ENCODE data around the gene TBL2.
"Not testable (repeated sequence)": the region's sequence is repeated elsewhere in the genome, so short reads cannot be mapped to it uniquely, and the experiment has no call there.

The TBL2 gene

GRCh38 chr7:73567846-73568685 is 10.3 kb downstream of the TBL2 start:
- peaks cover 27% of the 10 kb centered on the region for H3K36me3 Mint-ChIP-seq (ENCODE audit: low read depth)
- peak overlapping the region; percentile 59 for H3K27ac Mint-ChIP-seq
- H3K27me3 Mint-ChIP-seq (ENCODE audit: low read depth) = no peaks in the 10 kb centered on the region
- H3K4me3 Mint-ChIP-seq = no peak overlapping the region
- no peaks in the 10 kb centered on the region for H3K9me3 Mint-ChIP-seq
- H3K4me1 Mint-ChIP-seq (ENCODE audit: low read depth) = peaks cover 23% of the 10 kb centered on the region

GRCh38 chr7:73567140-73567539 is 11.2 kb downstream of the TBL2 start:
- H3K27me3 Mint-ChIP-seq (ENCODE audit: low read depth) = no peaks in the 10 kb centered on the region
- H3K4me1 Mint-ChIP-seq (ENCODE audit: low read depth) = peaks cover 21% of the 10 kb centered on the region
- no peak overlapping the region for H3K4me3 Mint-ChIP-seq
- H3K27ac Mint-ChIP-seq = no peak overlapping the region
- no peaks in the 10 kb centered on the region for H3K9me3 Mint-ChIP-seq
- H3K36me3 Mint-ChIP-seq (ENCODE audit: low read depth) = peaks cover 20% of the 10 kb centered on the region

DNA sequence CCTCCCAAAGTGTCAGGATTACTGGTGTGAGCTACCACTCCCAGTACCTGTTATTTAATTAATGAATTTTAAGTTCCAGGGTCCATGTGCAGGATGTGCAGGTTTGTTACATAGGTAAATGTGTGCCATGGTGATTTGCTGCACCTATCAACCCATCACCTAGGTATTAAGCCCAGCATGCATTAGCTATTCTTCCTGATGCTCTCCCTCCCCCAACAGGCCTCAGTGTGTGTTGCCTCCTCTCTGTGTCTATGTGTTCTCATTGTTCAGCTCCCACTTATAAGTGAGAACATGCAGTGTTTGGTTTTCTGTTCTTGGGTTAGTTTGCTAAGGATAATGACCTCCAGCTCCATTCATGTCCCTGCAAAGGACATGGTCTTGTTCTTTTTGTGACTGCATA is 11.9 kb downstream of the TBL2 start:
- H3K27me3 Mint-ChIP-seq (ENCODE audit: low read depth); H3K9me3 Mint-ChIP-seq: not testable (repeated sequence)
- Mint-ChIP-seq H3K4me1 (ENCODE audit: low read depth) (peaks cover 24% of the 10 kb centered on the region), H3K4me3 (peak overlapping the region; percentile 53), H3K36me3 (ENCODE audit: low read depth) (peaks cover 20% of the 10 kb centered on the region), H3K27ac (peak overlapping the region; percentile 2)

DNA sequence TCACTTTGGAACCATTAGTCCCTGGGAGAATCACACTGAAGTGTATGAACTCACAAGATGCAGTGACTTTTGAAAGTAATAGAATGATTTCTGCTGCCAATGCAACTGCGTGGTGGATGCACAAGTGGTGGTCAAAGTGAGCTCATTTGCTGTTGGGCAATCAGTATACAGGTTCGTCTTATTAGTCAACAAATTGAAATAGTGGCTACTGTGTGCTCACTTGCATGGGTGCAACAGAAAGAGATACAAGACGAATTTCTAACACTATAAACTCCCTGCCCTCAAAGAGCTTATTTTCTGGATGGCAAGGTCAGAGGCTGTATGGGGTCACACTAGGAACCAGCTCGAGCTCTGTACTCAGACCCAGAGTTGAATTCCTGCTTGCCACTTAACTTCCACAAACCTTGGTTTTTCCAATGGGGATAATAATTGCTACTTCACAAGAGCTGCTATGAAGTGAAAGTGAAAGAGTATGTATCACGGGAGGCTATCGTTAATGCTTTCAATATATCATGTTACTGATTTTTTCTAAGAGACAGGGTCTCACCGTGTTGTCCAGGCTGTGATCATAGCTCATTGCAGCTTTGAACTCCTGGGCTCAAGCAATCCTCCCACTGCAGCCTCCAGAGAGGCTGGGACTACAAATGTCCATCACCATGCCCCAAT is 12.6 kb downstream of the TBL2 start:
- Mint-ChIP-seq H3K27ac (peak overlapping the region; percentile 50), H3K36me3 (ENCODE audit: low read depth) (peaks cover 15% of the 10 kb centered on the region), H3K27me3 (ENCODE audit: low read depth) (no peaks in the 10 kb centered on the region), H3K9me3 (no peaks in the 10 kb centered on the region), H3K4me1 (ENCODE audit: low read depth) (peaks cover 24% of the 10 kb centered on the region), H3K4me3 (peak overlapping the region; percentile 53)

DNA sequence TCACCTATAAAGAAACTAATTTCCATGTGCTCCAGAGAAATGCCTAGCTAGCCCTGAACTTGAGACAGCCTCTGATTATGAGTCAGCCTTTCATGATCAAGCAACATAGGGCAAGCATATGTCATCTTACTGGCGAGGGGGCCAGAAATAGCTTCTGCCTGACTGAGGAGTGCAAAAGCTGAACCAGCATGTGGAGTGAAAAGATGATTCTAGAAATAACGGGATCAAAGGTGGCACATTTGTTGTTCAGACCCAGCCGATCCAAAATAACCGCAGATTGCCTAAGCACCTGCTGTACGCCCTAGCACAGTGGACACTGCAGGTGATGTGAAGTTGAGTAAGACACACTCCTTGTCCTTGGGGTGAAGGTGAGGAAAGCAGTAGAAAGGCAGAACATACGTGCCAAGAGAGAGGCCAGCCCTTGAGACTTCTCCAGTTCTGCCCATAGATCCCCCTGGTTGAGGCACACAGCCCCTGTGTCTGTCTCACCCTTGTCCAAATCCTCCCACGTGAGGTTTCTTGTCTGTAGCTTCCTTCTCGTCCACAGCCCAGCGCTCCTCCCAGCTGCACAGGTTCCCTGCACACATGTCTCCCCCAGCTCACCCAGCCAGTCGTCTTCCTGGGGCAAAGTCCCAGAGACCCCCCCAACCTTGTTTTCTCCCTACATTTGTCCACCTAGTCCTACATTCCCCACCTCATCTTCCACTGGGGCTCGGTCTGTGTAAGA is 18.1 kb downstream of the TBL2 start:
- peak overlapping the region; percentile 28 for H3K27ac Mint-ChIP-seq
- peaks cover 4% of the 10 kb centered on the region for H3K36me3 Mint-ChIP-seq (ENCODE audit: low read depth)
- H3K4me3 Mint-ChIP-seq = peak overlapping the region; percentile 43

GRCh38 chr7:73557397-73558257 is 20.8 kb downstream of the TBL2 start, which contains the start of gene BCL7B:
BCL7B (minus strand) TSS chr7:73557690; CDS start chr7:73557578, 112 bp downstream.
- Mint-ChIP-seq H3K4me3 (peak within 1 kb of the TSS; percentile 89), H3K9me3 (no peaks in the 10 kb centered on the region), H3K27me3 (ENCODE audit: low read depth) (no peaks in the 10 kb centered on the region), H3K4me1 (ENCODE audit: low read depth) (peaks cover 22% of the 10 kb centered on the region), H3K36me3 (ENCODE audit: low read depth) (peaks cover 7% of the 10 kb centered on the region), H3K27ac (peak within 1 kb of the TSS; percentile 95)

More for the DNA sequence above, 18.1 kb downstream of the TBL2 start:
- Mint-ChIP-seq H3K27me3 (ENCODE audit: low read depth) (no peaks in the 10 kb centered on the region), H3K4me1 (ENCODE audit: low read depth) (peaks cover 15% of the 10 kb centered on the region), H3K9me3 (no peaks in the 10 kb centered on the region)

- no peaks in the 10 kb centered on the region for H3K9me3 Mint-ChIP-seq
- peak overlapping the region; percentile 88 for H3K27ac Mint-ChIP-seq
- peaks cover 10% of the 10 kb centered on the region for H3K36me3 Mint-ChIP-seq (ENCODE audit: low read depth)
- H3K4me3 Mint-ChIP-seq = peak overlapping the region; percentile 89
- no peaks in the 10 kb centered on the region for H3K27me3 Mint-ChIP-seq (ENCODE audit: low read depth)
- H3K4me1 Mint-ChIP-seq (ENCODE audit: low read depth) = peaks cover 23% of the 10 kb centered on the region
These were observed 21.3 kb downstream of the TBL2 start for GRCh38 chr7:73557108-73557396.

DNA sequence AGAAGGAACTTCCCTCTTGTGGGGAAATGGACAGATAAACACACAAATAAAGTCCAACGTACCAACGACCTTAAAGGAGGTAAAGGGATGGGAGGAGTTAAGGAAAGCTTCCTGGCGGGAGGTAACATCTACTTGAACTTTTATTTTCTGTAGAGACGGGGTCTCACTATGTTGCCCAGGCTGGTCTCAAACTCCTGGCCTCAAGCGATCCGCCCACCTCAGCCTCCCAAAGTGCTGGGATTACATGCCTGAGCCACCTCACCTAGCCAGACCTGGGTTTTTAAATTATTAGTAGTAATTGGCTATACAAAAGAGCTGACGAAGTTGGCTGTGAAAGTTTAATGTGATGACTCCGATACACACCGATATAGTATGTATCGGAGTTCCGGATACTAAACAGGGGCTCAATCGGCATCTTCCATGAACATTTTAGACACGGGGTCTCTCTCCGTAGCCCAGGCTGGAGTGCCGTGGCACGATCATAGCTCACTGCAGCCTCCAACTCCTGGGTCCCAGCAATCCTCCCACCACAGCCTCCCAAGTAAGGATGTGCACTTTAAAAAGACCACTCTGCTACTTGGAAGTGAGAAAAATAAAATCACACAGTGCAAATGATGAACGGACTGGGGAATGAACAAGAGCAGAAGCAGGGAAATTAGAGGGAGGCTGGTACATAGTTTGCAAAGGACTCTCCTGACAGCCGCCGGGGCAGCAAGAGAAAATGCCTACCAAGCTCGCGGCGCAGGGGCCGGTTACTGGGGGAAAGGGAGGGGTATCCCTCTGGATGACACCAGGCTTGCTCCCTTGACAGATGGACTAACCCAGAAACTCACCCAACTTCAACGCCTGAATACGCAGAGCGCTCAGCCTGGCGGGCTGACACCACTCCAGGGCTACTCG is 21.9 kb downstream of the TBL2 start:
- Mint-ChIP-seq H3K36me3 (ENCODE audit: low read depth) (peaks cover 11% of the 10 kb centered on the region), H3K9me3 (no peaks in the 10 kb centered on the region), H3K27ac (peak overlapping the region; percentile 82), H3K4me3 (peak overlapping the region; percentile 89), H3K27me3 (ENCODE audit: low read depth) (no peaks in the 10 kb centered on the region), H3K4me1 (ENCODE audit: low read depth) (peaks cover 22% of the 10 kb centered on the region)

DNA sequence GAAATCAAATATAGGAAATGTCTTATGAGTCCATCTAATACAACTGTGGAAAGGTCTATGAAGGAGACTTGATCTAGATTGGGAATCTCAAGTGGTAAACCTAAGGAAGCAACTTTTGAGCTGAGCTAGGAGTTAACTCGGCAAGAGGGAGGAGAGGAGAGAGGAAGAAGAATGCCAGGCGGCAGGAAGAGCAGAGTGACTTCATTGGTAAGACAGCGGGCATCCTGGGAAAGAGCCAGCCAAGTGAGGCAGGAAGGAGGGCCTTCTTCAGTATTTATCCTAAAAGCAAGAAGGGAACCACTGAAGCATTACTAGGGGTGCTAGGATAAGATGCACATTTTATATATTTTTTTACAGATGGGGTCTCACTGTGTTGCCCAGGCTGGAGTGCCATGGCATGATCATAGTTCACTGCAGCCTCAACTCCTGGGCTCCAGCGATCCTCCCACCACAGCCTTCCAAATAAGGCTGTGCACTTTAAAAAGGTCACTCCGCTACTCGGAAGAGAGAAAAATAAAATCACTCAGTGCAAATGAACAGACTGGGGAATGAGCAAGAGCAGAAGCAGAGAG is 22.9 kb downstream of the TBL2 start:
- H3K9me3 Mint-ChIP-seq = no peaks in the 10 kb centered on the region
- H3K4me1 Mint-ChIP-seq (ENCODE audit: low read depth) = peaks cover 24% of the 10 kb centered on the region
- peak overlapping the region; percentile 82 for H3K27ac Mint-ChIP-seq
- peaks cover 16% of the 10 kb centered on the region for H3K36me3 Mint-ChIP-seq (ENCODE audit: low read depth)
- peak overlapping the region; percentile 89 for H3K4me3 Mint-ChIP-seq
- no peaks in the 10 kb centered on the region for H3K27me3 Mint-ChIP-seq (ENCODE audit: low read depth)

DNA sequence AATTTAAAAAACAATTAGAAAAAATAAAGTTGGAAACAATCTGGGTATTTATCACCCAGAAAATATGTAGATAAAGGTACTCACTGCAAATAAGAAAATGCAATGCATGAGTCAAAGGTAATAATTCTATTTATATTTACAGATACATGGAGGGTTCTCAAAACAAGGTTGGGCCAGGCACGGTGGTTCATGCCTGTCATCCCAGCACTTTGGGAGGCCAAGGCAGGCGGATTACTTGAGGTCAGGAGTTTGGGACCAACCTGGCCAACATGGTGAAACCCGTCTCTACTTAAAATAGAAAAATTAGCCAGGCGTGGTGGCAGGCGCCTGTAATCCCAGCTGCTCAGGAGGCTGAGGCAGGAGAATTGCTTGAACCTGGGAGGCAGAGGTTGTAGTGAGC is 28.3 kb downstream of the TBL2 start:
- H3K27me3 Mint-ChIP-seq (ENCODE audit: low read depth); H3K27ac Mint-ChIP-seq; H3K4me3 Mint-ChIP-seq; H3K9me3 Mint-ChIP-seq: not testable (repeated sequence)
- peaks cover 23% of the 10 kb centered on the region for H3K4me1 Mint-ChIP-seq (ENCODE audit: low read depth)
- H3K36me3 Mint-ChIP-seq (ENCODE audit: low read depth) = peaks cover 27% of the 10 kb centered on the region

GRCh38 chr7:73549176-73549575 is 29.2 kb downstream of the TBL2 start:
- Mint-ChIP-seq H3K4me1 (ENCODE audit: low read depth) (peaks cover 20% of the 10 kb centered on the region), H3K36me3 (ENCODE audit: low read depth) (peaks cover 27% of the 10 kb centered on the region), H3K9me3 (no peaks in the 10 kb centered on the region), H3K4me3 (no peak overlapping the region), H3K27ac (no peak overlapping the region), H3K27me3 (ENCODE audit: low read depth) (no peaks in the 10 kb centered on the region)

DNA sequence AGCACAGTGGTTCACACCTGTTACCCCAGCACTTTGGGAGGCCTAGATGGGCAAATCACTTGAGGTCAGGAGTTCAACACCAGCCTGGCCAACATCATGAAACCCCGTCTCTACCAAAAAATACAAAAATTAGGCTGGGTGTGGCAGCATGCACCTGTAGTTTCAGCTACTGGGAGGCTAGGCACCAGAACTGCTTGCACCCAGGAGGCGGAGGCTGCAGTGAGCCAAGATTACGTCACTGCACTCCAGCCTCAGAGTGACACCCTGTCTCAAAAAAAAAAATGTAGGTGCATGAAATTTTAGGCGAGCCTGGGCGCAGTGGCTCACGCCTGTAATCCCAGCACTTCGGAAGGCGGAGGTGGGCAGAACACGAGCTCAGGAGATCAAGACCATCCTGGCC is 30.5 kb downstream of the TBL2 start:
- H3K4me1 Mint-ChIP-seq (ENCODE audit: low read depth) = peaks cover 18% of the 10 kb centered on the region
- peaks cover 29% of the 10 kb centered on the region for H3K36me3 Mint-ChIP-seq (ENCODE audit: low read depth)
- no peaks in the 10 kb centered on the region for H3K27me3 Mint-ChIP-seq (ENCODE audit: low read depth)
- no peak overlapping the region for H3K27ac Mint-ChIP-seq
- no peaks in the 10 kb centered on the region for H3K9me3 Mint-ChIP-seq
- no peak overlapping the region for H3K4me3 Mint-ChIP-seq

- Mint-ChIP-seq H3K9me3 (no peaks in the 10 kb centered on the region), H3K4me1 (ENCODE audit: low read depth) (peaks cover 22% of the 10 kb centered on the region), H3K27ac (no peak overlapping the region), H3K27me3 (ENCODE audit: low read depth) (no peaks in the 10 kb centered on the region), H3K4me3 (no peak overlapping the region), H3K36me3 (ENCODE audit: low read depth) (peaks cover 38% of the 10 kb centered on the region)
These were observed 33.7 kb downstream of the TBL2 start for GRCh38 chr7:73544678-73545077.
